GM21723 (cell line): ENCODE results near the gene CRHR2.
"Not testable (repeated sequence)": the region's sequence is repeated elsewhere in the genome, so short reads cannot be mapped to it uniquely, and the experiment has no call there.

Experiments used
- ATAC-seq: cut with Tn5 transposase; IDR thresholded peaks from one replicate; pipeline ENCODE4 v1.9.1; 2021; ENCODE audit warnings: mild to moderate bottlenecking, moderate library complexity; ENCODE audit not compliant: unreplicated experiment

CRHR2 gene

GRCh38 chr7:30656006-30656957 lies 26.0 kb downstream of the CRHR2 start:
- no peak for ATAC-seq

DNA sequence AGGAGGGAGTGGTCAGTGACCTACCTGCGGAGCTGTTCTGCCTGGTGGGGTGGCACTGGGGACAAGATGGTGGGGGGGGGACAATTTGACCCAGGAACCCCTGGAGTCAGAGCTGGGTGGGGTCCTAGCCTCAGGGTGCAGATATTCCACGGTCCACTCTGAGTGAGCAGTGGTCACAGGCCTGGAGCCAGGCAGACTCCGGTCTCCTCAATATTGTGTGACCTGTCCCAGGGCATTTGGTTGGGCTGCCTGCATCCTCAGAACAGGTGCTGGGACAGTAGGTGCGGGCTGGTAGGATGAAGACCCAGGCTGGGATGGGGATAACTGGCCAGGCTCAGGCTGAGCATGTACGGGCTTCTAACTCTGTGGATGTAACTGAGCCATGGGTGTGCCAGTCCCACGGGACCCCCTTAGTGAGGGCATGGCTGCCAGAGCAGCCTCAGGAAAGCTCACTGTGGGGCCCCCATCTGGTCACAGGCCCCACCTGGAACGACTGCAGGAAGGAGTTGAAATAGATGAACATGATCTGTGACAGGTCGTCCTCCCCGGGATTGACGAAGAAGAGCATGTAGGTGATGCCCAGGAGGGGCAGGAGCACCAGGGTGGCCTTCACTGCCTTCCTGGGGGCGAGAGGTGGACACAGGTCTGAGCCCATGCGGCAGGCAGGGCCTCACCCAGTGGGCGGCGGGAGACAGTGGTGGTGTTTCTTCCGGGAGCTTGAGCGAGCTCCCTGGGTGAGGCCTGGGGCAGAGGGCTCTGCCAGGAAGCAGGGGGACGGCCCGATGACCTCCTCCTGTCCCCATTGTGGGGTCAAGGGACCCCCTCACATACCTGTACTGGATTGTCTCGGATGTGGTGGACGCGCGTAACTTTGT lies 26.9 kb downstream of the CRHR2 start:
- ATAC-seq = no peak

DNA sequence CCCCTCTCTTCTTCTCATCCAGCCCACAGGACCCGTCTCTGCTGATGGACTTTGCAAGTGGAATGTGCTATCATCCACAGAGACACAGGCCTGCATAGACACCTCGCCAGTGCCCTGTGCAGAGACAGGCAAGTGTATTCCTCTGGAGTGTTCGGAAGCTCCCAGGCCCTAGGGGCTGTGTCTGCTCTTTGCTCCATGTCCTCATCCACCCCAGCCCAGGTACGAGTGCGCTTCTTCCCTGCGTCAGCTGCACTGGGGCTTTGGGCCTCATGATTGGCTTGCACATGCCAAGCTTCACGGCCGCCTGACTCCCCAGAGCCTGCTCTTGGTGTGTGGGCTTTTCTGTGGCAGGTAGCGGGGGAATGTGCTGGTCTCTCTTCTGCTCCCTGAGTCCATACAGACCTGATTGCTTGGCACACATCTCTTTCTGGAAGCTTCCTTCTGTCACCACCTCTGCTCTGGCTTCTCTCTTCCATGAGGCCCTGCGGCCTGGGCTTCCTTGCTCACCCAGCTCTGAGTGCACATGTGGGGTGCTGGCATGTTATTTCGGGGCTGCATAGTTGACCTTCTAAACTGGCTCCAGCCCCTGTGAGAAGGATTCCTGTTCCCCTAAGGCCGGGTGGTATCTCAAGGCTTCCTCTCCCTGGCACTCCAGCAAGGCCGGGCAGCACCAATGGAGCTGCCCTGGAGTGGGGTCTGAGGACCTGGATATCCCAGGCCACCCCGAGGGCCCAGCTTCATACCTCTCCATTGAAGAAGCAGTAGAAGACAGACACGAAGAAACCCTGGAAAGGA lies 27.8 kb downstream of the CRHR2 start:
- no peak for ATAC-seq

GRCh38 chr7:30652698-30653641 lies 29.3 kb downstream of the CRHR2 start:
- no peak for ATAC-seq

DNA sequence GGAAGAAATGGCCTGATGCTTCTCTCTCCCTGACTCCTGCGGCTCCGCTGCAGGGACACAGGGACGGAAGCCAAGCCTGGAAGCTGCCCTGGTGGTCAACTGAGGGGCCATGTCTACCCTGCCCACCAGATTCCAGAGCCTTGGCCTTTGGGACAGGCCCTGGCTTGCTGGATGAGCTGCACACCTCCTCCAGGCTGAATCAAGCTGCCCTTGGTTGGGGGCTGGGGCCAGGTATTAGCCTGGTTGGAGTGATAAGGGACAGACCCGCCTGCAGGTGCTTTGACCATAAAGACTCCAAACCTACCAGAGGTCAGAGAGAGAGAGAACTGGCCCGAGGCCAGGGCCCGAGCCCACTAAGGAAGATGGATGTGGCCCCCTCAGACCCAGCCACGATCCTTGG lies 30.1 kb downstream of the CRHR2 start:
- no peak for ATAC-seq

DNA sequence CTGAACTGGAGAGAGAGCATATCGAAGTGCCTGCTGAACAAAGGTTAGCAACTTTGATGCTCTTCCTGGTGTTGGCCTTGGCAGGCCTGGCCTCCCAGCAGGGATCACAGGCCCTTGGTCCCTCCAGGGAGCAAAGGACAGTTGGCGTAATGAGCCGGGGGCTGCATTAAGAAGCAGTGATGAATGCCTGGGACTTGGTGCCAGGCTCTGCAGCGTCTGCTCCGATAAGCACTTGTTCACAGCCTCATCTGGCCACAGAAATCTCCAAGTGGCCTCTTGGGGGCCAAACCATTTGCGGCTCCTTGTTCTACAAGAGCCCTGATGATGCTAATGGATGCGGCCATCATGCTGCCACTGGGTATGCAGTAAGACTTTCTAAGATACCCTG lies 31.8 kb downstream of the CRHR2 start:
- no peak for ATAC-seq

- no peak for ATAC-seq
Observed at GRCh38 chr7:30649717-30650420, 32.4 kb downstream of the CRHR2 start.

DNA sequence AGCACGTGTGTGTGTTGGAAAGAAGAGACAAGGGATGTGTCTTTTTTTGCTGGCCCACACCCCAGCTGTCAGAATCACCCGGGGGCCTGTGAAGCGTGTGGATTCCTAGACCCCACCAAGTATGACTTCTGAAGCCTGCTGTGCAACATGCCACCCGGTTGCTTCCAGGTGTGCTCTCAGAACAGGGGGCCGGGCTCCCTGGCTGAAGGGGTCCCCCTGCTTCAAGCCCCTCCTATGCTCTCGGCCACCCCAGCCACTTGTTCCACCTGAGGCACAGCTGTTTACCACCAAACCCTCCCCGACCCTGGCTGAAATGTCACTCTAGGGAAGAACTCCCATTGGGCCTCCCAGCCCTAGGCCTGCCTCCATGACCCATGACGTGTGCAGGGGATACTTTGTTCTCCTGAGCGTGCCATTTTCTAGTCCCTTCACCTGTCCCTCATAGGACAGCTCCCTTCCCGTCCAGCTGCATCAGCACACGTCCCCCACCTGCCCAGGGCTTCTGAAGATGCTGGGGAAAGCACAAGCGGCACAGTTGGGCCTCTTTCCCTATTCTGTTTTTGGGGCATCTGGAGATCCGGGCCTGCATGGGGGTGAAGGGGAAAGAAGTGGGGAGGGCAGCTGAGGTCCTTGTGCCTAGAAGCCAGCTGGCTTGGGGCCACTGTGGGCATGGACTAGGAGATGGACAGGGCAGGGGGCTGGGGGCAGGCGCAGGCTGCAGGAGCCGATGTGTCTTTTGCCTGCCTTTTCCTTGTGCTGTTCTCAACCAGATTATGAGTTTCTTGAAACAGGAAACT lies 33.3 kb downstream of the CRHR2 start:
- ATAC-seq = no peak

GRCh38 chr7:30647589-30648364 lies 34.5 kb downstream of the CRHR2 start:
- ATAC-seq = no peak

GRCh38 chr7:30646154-30646553 lies 36.1 kb downstream of the CRHR2 start:
- no peak for ATAC-seq

GRCh38 chr7:30645661-30646060 lies 36.6 kb downstream of the CRHR2 start:
- ATAC-seq = no peak

DNA sequence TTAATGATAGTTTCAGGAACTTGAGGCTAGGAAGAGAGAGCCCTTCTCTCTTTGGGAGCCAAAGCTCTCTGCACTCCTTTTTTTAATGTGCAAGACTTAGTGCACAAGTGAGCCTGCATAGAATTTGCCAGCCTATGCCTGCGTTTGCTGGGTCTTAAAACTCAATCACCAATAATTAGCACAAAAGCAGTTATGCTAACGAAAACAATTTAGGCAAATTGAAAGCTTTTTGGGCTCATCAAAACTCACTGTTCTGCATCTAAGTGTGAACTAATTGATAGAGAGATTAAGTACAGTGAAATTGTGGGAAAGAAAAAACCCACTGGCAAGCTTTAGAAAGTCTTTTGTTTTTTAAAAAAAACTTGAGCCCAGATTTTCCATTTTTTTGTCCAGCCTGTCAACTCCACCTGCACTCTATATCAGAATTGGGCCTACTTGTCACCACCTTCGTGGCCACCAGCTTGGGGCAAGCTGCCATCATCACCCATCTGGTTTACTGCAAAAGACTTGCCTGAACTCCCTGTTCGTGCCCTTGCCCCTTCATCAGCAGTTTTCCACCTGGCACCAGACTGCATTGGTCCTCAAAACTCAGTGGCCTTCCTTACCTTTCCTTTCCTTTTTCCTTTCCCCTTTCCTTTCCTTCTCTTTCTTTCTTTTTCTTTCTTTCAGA lies 37.8 kb downstream of the CRHR2 start:
- no peak for ATAC-seq

- ATAC-seq = no peak
Observed at GRCh38 chr7:30642789-30643188, 39.5 kb downstream of the CRHR2 start.

DNA sequence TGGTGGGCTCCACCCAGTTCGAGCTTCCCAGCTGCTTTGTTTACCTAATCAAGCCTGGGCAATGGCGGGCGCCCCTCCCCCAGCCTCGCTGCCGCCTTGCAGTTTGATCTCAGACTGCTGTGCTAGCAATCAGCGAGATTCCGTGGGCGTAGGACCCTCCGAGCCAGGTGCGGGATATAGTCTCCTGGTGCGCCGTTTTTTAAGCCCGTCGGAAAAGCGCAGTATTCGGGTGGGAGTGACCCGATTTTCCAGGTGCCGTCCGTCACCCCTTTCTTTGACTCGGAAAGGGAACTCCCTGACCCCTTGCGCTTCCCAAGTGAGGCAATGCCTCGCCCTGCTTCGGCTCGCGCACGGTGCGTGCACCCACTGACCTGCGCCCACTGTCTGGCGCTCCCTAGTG lies 39.9 kb downstream of the CRHR2 start:
- not testable (repeated sequence) for ATAC-seq

DNA sequence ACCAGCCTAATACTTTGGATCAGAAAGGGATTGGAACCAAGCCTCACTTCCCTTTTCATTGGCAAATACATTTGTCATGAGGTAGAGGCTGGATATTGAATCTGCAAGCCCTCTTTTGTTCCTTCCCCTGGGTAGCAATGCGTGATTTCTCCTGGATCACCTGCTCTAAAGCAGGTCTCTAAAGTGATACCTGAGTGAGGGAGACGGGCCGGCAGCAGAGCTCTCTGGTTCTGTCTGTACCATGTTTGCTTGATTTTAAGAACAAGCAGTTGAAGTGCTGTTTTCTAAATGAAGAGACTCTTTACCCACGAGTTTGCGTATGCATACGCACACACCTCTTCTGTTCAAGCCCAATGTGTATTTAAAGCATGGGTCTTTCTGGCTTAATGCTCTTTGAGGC lies 46.5 kb downstream of the CRHR2 start:
- ATAC-seq = no peak

- no peak for ATAC-seq
Observed at GRCh38 chr7:30634634-30635201, 47.5 kb downstream of the CRHR2 start.

DNA sequence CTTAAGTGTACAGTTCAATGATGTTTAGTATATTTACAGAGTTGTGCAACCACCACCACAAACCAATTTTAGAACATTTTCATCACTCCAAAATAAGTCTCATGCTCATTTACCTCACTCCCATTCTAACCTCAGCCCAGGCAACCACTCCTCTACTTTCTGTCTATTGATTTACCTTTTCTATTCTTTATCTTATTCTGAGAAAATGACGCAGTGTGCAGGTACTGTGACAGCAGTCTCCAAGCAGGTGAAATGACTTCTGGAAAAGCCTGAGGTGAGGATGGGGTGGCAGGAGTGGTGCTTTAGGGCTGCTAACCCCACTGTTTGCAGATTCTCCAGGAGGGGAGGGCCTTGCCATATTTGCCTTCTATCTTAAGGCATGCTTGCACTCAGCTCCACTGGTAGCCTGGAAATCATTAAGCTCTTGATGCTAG lies 48.0 kb downstream of the CRHR2 start:
- ATAC-seq = no peak
